NCI-H2171 (cell line): ENCODE measurements around the gene USE1.
A peak's percentile ranks its signal among the peaks of the same experiment; 100 is the strongest.

Source experiments
- DNase-seq: peaks from one replicate; lab custom pipeline; 2025; lab: John Stamatoyannopoulos, UW

Gene USE1

DNA sequence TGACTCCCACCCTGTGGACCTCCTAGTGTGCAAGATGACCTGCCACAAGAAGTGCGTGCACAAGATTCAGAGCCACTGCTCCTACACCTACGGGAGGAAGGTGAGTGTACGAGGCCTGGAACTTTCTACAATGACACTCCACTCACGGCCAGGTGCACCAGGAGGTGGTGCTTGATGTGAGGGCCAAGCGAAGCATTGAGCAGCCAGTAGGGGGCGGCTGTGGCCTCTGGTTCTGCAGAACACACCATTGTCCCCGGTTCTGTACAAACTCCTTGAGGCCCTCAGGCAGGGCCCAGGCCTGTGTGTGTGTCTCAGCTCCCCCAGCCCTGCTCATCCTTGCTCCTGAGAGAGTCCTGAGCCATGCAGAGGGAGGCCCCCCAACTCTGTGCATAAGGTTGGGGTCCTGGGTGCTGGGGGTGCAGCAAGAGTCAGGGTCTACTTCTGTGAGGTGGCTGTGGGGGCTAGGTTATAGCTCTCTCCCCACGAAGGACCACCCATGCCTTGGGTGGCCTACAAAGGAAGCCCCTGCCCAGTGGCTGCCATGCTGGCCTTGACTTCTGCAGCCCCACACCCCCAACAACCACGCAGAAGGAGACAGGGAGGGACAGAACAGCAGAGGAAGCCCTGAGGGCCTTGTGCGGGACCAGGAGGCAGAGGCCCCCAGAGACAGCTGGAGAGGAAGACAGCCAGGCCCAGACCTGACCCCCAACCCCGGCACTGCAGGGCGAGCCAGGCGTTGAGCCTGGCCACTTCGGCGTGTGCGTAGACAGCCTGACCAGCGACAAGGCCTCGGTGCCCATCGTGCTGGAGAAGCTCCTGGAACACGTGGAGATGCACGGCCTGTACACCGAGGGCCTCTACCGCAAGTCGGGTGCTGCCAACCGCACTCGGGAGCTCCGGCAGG is 9.7 kb upstream of the USE1 start:
- no peak for DNase-seq

DNA sequence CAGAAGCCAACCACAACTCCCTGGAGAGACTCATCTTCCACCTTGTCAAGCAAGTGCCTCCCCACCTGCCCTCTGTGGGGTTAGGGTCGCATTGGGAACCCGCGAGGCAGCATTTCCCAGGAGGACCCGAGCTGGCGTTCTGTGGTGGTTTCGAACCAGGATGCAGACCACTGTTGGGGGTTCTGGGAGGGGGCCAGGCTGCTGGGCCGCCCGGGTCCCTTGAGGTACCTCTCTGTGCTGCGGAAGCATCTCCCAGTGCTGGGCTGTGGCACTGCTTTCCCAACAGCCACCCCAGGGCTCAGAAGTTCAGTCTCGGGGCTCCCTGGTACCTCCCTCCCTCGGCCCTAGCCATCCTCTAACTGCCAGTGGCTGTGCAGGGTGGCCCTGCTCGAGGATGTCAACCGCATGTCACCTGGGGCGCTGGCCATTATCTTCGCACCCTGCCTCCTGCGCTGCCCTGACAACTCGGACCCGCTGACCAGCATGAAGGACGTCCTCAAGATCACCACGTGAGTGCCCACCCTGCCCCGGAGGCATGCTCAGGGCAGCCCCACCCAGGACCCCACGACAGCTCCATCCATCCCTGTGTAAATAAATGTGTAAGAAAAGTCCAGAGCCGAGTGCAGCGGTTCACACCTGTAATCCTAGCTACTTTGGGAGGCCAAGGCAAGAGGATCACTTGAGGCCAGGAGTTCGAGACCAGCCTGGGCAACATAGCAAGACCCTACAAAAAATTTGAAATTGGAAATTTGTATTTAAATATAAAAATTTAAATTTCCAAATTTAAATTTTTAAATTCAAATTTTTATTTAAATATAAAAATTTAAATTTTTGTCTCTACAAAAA is 8.2 kb upstream of the USE1 start:
- DNase-seq: no peak

DNA sequence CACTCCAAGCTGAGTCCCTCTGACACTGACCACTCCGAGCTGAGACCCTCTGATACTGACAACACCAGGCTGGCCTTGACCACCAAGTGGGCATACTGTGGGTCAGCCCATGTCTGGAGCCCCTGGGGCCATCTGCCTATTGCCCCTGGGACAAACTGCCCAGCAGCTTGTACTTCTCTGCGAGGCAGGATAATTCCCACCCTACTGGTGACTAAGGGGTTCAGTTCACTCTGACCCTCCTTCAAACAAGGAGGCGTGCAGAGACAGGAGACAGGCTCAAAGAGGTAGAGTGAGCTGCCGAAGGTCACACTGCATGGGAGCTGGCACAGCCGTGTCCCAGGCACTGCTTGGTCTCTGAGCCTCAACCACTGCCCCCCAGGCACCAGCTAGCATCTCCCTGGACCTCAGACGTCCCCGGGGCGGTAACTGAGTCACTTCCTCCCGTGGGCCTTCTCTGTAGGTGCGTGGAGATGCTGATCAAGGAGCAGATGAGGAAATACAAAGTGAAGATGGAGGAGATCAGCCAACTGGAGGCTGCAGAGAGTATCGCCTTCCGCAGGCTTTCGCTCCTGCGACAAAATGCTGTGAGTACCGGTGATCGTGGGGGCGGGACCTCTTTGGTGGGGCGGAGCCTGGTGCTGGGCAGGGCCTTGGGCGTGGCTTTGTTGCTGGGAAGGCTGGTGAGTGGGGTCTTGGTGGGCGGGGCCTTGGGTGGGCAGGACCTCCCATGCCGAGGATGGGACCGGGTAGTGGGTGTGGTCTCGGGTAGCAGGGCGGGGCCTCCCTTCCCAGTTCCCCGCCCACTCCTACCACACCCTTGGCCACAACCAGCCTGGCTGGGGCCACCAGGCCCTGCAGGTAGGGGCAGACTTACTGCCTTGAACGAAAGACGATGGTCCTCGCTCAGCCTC is 5.8 kb upstream of the USE1 start:
- DNase-seq: no peak

DNA sequence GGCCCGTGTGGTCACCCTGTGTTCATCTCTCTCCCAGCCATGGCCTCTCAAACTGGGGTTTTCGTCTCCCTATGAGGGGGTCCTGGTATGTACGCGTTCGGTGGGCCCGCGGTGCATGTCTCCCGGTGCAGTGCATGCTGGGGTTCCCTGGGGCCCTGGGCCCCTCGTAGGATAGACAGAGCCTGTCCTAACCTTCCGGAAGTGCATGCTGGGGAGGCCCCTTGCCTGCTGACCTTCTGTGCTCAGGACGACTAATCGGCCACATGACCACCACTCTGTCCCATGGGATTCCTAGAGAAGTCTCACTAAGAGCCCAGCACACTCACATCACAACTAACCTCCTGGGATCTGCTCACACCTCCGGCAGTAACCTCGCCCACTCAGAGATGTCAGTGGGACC is 4.9 kb upstream of the USE1 start:
- DNase-seq: no peak

DNA sequence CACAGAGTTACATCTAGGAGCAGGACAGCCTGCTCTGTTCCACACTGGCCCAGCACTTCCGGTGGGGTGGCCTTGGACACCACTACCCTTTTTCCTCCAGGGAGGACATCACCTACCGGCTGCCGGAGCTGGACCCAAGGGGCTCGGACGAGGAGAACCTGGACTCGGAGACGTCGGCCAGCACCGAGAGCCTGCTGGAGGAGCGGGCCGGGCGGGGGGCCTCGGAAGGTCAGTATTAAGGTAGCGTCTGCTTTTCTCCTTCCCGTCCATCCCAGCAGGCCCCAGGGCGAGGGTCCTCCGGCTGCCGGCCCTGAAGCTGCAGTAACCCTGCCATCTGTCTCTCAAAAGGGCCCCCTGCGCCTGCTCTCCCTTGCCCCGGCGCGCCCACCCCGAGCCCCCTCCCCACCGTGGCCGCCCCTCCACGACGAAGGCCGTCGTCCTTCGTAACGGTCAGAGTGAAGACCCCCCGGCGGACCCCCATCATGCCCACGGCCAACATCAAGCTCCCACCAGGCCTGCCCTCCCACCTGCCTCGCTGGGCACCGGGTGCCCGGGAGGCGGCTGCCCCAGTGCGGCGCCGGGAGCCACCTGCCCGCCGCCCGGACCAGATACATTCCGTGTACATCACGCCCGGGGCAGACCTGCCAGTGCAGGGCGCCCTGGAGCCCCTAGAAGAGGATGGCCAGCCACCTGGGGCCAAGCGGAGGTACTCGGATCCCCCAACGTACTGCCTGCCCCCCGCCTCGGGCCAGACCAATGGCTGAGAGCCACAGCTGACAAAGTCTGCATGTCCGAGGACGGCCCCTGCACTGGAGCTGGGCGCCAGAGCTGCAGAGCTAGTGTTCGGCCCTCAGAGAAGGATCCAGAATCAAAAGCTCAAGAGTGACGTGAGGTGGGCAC is 3.4 kb upstream of the USE1 start:
- DNase-seq: no peak

DNA sequence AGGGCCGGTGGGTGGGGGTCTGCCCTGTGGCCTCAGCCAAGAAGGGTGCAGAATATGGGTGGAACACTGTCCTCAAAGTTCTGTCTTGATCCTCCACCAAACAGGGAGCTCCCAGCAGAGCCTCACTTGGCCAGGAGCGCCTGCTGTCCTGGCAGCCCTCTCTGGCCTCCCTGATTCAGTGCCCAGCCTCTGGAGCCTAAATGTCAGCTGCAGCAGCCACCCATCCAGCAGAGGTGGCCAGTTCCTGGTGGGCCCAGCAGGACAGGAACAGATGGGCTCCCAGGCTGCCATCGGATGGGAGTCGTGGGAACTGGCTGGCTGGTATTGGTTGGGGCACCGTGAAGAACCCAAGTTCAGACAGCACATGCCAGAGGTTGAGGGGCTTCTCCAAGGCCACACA is 1.8 kb upstream of the USE1 start:
- DNase-seq: no peak

DNA sequence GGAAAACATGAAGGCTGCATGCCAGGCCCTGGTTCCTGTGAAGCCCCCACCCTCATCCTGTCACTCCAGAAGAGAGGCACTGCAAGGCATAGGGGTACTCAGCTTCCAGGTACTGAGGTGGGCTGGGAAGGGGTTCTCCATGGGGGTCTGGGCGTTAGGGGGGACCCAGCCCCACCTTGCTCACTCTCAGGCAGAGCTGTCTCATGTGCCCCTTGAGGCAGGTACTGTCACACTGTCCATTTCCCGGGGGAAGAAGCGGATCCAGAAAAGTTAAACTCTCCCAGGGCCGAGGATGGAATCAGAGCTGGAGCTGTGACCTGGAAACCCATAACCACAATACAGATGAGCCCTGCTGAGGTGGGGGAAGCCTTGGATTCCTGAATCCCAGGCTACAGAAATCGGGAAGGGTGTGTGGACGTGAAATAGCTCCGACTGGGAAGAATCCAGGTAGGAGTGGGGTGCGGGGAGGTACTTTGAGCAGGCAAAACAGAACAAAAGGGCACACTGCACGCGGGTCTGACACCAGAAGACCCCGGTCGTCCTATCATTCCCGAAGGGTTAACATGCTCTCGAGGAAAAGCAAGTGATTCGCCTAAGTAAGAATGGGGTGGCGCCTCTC is 540 bp upstream of the USE1 start:
- DNase-seq: no peak

DNA sequence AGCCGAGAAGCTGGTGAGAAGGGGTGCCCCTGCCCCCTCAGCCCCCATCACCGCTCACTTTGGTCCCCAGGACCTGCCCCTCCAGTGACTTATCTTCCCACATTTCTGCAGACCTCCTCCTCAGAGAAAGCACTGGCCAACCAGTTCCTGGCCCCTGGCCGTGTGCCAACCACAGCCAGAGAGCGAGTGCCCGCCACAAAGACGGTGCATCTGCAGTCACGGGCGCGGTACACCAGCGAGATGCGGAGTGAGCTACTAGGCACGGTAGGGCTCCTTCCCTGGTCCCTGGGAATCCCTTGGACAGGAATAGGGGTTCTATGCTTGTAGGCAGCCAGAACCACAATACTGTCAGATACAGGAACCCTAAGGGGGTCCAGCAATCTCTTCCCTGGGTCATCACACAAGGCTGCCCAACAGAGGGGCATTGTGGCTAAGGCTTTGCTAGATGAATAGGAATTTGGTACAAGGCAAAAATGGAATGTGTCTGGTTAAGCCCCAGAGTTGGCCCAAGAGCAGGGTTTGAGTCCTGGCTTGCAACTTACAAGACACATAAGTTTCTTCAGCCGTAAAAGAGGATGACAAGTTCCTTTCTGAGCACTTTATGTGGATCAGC is 1.0 kb downstream of the USE1 start:
- no peak for DNase-seq

DNA sequence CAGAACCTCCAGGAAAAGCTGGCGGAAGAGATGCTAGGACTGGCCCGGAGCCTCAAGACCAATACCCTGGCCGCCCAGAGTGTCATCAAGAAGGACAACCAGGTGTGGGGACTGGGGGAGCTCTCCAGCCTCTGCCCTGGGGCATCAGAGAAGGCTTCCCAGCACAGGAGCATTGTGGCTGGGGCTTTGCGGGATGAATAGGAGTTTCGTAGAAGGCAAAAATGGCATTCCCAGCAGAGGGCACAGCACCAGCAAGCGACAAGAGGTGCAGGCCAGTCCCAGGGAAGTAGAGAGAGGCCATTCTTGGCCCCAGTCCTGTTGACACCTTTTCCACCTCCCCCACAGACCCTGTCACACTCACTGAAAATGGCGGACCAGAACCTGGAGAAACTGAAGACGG is 4.1 kb downstream of the USE1 start:
- no peak for DNase-seq

DNA sequence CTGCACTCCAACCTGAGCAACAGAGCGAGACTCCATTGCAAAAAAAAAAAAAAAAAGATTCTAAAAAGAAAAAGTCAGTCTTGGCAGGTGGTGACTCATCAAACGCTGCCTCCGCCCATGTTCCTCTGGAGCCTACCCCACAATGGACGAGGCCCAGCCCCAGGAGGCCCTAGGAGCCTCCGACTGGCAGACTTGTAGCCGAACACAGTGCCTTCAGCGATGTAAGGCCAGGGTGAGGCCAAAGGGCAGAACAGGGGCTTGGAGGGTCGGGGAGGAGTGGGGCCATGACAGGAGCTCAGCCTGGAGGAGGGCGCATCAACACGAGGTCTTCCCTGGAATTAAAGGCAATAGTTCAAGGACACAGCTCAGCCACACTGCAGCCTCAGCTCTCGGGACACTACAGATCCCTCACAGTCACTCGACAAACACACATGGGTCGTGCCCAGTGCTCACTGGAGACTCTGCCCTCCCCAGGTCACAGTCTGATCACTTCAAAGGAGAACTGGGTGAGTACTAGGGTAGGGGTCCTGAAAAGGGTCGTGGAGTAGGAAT is 5.1 kb downstream of the USE1 start:
- no peak for DNase-seq

DNA sequence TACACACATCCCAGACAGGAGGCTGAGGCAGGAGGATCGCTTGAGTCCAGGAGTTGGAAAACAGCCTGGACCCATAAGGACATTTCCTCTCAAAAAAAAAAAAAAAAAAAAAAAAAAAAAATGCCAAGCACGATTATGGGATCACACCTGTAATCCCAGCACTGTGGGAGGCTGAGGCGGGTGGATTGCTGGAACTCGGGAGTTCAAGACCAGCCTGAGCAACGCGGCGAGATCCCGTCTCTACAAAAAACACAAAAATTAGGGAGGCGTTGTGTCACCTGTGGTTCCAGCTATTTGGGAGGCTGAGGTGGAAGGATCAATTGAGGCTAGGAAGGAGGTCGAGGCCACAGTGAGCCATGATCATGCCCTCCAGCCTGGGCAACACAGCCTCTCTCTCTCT is 9.9 kb downstream of the USE1 start:
- no peak for DNase-seq

DNA sequence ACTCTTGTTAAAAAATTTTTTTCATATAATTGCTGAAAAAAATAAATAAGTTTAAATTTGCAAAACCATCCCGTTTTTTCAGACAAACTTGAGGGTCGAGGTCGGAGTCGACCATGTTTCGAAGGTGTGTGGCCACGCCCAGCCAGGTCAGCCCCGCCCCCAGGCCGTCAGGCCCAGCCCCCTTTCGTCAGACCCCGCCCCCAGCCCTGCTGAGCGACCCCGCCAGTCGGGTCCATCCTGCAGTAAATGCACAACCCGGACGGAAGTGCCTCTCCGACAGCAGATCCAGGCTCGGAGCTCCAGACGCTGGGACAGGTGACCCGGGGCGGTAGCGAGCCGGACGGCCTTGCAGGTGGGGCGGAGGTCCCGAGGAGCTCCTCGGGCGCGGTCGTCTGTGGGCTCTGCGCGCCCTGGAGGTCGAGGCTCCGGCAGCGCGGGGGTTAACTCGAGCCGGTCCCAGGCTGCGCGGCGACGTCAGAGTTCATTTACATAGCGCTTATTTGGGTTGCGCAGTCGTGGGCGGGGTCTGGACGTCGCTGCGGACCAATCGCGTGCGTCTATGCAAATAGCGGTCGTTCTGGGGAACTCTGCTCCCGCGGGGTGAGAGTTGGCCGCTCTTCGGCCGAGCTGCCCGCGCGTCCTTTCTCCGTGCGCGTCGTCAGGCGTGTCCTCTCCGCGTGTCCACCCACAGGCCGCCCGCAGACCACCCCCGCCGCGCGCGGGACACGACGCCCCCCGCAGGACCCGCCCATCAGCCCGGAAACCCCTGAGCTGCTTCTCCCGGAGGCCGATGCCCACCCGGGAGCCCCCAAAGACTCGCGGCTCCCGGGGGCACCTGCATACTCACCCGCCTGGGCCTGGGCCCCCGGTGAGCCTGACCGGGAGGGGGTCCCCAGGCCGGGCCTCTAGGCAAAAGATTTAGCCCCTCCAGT is 11.1 kb downstream of the USE1 start, which contains the start of gene OCEL1:
OCEL1 (plus strand) TSS at position 225 of the 932 bp plus-strand sequence; CDS start at position 247, 22 bp downstream.
- peak; percentile 97 for DNase-seq

DNA sequence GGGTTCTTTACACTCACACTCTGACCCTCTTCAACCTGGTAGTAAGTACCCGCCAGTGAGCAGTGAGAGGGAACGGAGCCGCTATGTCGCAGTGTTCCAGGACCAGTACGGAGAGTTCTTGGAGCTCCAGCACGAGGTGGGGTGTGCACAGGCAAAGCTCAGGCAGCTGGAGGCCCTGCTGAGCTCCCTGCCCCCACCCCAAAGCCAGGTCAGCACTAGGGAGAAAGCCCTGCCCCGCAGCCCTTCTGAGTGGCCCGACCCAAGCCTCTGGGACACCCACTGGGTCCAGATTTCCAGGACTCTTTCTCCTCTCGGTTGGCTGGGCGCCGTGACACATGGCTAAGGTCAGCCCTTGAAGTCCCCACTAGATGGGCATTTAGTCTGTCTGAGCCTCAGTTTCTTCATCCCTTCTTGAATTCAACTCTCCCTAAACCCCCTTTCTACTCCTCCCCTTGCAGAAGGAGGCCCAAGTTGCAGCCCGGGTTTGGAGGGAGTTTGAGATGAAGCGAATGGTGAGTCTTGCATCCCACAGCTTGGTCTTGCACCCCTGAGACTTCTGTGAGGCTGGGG is 12.7 kb downstream of the USE1 start:
- no peak for DNase-seq

DNA sequence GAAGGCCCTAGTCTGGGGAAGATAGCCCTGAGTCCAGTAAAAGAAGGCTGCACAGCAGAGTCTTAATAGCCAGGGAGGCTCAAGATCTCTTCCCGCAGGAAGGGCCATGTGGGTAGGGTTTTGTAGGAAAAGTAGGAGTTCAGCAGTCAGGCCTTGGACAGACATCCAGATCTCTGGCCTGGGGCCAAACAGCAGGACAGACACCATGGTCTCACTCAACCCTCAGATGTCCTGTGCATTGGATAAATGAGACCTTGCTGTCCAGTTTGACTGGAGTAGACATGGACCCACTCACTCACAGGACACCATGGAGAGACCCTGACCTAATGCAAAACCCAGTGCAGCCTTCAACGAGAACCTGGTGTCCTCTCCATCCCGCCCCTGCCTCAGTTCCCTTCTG is 14.7 kb downstream of the USE1 start:
- no peak for DNase-seq

DNA sequence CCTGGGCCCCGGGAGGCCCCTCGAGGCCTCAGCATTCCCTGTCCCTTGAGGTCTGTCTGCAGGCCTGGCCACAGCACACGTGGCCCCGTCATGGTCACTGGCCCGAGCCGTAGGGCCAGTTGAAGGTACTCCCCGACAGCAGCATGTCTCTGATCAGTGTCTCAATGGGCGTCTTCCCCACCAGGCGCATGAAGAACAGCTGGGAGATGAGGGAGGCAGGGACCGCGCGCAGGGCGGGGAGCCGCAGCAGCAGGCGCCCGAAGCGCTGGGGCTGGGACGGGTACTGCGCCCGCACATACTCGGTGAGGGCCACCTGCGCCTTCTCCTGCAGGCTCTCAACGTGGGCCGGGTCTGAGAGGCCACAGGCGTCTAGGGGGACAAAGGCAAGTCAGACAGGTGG is 17.1 kb downstream of the USE1 start:
- DNase-seq: no peak

DNA sequence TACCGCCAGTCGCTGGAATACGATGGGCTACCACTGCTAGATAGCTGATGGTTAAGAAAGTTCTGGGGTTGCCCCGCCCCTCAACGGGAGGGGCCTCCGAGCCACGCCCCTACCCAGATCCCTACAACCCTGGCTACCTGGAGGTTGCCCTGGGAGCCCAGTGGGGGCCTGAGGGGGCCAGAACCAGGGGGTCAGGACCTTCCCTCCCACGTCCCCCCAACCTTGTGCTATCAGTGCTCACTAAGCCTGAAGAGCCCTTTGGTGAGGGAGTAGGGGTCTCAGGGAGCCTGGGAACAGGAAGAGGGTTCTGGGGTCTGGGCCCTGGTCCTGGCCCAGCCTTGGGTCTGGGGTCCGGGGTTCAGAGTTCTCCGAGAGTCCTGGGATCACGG is 19.7 kb downstream of the USE1 start:
- DNase-seq: peak; percentile 26

DNA sequence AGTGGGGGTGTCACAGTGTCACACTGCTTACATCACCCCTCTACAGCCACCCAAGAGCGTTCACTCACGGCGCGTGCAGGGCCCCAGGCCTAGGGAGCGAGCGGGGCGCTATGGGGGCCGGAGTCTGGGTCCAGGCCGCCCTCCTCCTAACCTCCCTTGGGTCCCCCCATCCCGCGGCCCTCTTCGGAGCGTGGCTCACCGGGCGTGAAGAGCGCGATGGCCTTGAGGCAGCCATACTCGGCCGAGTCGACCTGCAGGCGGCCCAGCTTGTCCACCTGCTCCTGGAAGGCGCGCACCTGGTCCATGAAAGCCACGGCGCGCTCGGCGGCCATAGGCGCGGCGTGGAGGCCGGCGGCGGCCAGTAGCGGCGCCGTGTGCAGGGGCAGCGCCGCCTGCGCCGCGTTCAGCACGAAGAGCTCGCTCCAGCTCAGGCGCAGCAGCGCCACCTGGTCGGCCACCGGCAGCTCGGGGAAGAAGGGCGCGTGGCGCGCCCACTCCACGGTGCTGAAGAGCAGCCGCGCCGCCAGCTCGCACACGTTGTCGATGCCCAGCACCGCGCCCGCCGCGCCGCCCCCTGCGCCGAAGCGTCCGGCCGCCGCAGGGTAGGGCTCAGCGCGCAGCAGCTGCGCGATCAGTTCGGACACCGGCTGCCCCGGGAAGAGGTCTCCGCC is 20.3 kb downstream of the USE1 start:
- peak; percentile 62 for DNase-seq
